ENCODE measurements around the gene LGALS9.

The LGALS9 gene

DNA sequence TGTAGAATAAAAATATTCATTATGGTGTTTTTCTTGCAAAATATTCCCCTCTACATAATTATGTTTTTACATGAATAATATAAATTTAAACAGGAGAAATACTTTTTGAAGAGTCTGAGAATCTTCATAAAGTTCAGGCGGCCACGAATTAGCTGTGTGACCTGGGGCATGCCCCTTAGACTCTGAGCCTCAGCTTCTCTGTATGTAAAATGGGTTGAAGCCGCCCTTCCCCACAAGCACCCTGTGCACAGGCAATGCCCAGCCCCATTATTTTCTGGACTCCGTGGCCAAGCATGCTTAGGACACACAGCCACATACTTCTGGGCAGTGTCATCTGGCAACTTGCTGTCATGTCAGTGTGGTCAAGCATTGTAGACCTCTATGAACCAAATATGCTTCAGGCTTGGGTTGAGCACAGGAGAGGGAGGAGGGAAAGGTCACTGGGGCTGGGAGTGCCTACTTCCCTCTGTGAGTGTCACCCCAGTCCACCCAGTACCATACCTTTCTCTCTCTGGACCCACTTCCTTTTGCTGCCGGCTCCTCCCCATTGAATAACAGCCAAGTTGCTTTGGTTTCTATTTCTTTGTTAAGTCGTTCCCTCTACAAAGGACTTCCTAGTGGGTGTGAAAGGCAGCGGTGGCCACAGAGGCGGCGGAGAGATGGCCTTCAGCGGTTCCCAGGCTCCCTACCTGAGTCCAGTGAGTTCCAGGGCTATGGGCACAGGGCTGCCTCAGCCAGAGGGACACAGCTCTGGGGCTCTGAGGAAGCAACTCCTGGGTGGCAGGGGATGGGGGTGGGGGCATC lies at the start of gene LGALS9:
Gene LGALS9, plus strand, starts transcription at position 582 of the 804 bp plus-strand sequence. Its CDS starts 78 bp downstream, at position 660.
- H3K4me1 ChIP-seq (ENCODE audit: control insufficient read depth, insufficient read depth, low read length): peaks cover 34% of the 10 kb centered on the region
- H3K9ac ChIP-seq (ENCODE audit: low read length): no peak within 1 kb of the TSS
- DNase-seq (ENCODE audit: low read depth): no peak
- H3K27me3 ChIP-seq (replicated peaks; ENCODE audit: control insufficient read depth, insufficient read depth, low read length): no peaks in the 10 kb centered on the region
- no peaks in the 10 kb centered on the region for H3K9me3 ChIP-seq (ENCODE audit: control insufficient read depth, low read length)
- no peak within 1 kb of the TSS for H3K4me3 ChIP-seq (ENCODE audit: low read length)
- no peaks in the 10 kb centered on the region for H3K36me3 ChIP-seq (ENCODE audit: control insufficient read depth, insufficient read depth, low read length, severe bottlenecking)

DNA sequence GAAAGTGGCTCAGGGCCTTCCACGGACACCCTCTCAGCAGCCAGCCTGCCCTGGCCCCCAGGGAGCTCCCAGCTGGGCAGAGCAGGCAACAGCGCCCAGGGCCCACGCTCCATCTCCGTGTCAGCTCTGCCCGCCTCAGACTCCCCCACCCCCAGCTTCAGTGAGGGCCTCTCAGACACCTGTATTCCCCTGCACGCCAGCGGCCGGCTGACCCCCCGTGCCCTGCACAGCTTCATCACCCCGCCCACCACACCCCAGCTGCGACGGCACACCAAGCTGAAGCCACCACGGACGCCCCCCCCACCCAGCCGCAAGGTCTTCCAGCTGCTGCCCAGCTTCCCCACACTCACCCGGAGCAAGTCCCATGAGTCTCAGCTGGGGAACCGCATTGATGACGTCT lies 48.3 kb upstream of the LGALS9 start:
- Histone ChIP-seq H3K36me3 (ENCODE audit: control insufficient read depth, insufficient read depth, low read length, severe bottlenecking) (no peaks in the 10 kb centered on the region), H3K9me3 (ENCODE audit: control insufficient read depth, low read length) (no peaks in the 10 kb centered on the region), H3K4me1 (ENCODE audit: control insufficient read depth, insufficient read depth, low read length) (peaks cover 38% of the 10 kb centered on the region), H3K4me3 (ENCODE audit: low read length) (no peak overlapping the region), H3K9ac (ENCODE audit: low read length) (no peak overlapping the region), H3K27me3 (replicated peaks; ENCODE audit: control insufficient read depth, insufficient read depth, low read length) (no peaks in the 10 kb centered on the region)
- DNase-seq (ENCODE audit: low read depth): no peak

DNA sequence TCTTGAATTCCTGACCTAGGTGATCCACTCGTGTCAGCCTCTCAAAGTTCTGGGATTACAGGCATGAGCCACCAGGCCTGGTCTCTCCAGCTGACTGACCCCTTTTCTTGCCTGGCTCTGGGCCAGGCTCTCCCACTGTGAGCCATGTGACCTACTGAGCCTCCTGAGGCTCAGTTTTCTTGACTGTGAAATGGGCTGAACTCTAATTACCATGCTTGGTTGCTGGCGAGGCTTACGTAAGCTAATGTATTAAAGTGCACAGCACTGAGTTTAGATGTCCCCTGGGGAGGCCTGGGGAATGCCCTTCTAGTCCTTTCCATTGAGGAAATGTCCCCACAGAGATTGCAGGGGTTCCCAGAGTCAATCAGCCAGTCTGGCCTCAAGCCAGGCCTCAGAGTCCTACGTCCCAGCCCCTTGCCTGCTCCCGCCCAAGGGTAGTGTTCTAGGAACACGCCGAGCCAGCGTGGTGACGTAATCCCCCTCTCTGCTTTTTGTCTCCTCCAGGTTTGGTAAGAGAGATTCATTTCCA lies 45.8 kb upstream of the LGALS9 start:
- Histone ChIP-seq H3K9ac (ENCODE audit: low read length) (no peak overlapping the region), H3K36me3 (ENCODE audit: control insufficient read depth, insufficient read depth, low read length, severe bottlenecking) (no peaks in the 10 kb centered on the region), H3K4me1 (ENCODE audit: control insufficient read depth, insufficient read depth, low read length) (peaks cover 25% of the 10 kb centered on the region), H3K4me3 (ENCODE audit: low read length) (no peak overlapping the region), H3K9me3 (ENCODE audit: control insufficient read depth, low read length) (no peaks in the 10 kb centered on the region), H3K27me3 (replicated peaks; ENCODE audit: control insufficient read depth, insufficient read depth, low read length) (no peaks in the 10 kb centered on the region)
- no peak for DNase-seq (ENCODE audit: low read depth)

DNA sequence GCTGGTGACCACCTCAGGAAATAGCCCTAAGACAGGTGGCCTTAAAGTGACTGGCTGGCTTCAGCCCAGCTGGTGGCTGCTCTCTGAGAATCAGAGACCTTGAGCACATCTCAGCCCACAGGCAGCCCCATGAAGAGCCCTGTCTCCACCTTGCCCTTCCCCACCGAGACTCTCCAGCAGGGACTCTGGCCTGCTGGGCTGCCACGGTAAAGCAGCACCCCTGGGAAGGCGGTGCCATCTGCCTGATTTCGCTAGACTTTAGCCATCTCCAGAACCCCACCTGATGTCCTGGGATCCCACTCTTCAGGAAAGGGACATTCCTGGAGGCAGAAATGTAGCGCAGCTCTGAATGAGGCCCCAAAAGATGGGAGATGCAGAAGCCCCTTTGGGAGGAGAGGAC lies 45.2 kb upstream of the LGALS9 start:
- Histone ChIP-seq H3K27me3 (replicated peaks; ENCODE audit: control insufficient read depth, insufficient read depth, low read length) (no peaks in the 10 kb centered on the region), H3K9ac (ENCODE audit: low read length) (no peak overlapping the region), H3K9me3 (ENCODE audit: control insufficient read depth, low read length) (no peaks in the 10 kb centered on the region), H3K36me3 (ENCODE audit: control insufficient read depth, insufficient read depth, low read length, severe bottlenecking) (no peaks in the 10 kb centered on the region), H3K4me1 (ENCODE audit: control insufficient read depth, insufficient read depth, low read length) (peaks cover 25% of the 10 kb centered on the region), H3K4me3 (ENCODE audit: low read length) (peak overlapping the region; percentile 3)
- DNase-seq (ENCODE audit: low read depth): no peak

DNA sequence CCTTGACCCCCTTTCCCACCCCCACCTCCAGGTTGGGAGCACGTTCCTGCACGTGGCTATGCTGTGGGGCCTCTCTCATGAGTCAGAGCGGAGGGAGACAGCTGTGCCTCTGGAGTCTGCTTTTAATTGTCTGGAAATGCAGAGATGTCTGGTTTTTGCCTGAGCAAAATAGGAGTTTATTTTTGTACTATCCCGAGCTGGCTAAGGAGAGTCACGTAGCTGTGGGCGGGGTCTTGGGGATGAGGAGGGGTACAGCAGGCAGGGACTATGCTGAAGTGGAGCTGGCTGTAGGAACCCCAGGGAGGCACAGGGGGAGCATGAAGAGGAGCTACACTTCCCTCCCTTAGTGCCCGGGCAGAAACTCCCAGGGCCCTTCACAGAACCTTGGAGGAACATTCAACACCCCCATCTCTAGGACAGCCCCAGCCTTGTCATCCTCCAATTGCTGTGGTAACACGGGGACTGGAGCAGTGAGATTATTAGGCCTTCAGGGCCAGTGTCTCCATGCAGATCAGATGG lies 44.7 kb upstream of the LGALS9 start:
- DNase-seq (ENCODE audit: low read depth): peak; percentile 88
- H3K4me1 ChIP-seq (ENCODE audit: control insufficient read depth, insufficient read depth, low read length): peaks cover 25% of the 10 kb centered on the region
- no peaks in the 10 kb centered on the region for H3K36me3 ChIP-seq (ENCODE audit: control insufficient read depth, insufficient read depth, low read length, severe bottlenecking)
- peak overlapping the region; percentile 3 for H3K4me3 ChIP-seq (ENCODE audit: low read length)
- H3K27me3 ChIP-seq (replicated peaks; ENCODE audit: control insufficient read depth, insufficient read depth, low read length): no peaks in the 10 kb centered on the region
- H3K9ac ChIP-seq (ENCODE audit: low read length): no peak overlapping the region
- no peaks in the 10 kb centered on the region for H3K9me3 ChIP-seq (ENCODE audit: control insufficient read depth, low read length)

DNA sequence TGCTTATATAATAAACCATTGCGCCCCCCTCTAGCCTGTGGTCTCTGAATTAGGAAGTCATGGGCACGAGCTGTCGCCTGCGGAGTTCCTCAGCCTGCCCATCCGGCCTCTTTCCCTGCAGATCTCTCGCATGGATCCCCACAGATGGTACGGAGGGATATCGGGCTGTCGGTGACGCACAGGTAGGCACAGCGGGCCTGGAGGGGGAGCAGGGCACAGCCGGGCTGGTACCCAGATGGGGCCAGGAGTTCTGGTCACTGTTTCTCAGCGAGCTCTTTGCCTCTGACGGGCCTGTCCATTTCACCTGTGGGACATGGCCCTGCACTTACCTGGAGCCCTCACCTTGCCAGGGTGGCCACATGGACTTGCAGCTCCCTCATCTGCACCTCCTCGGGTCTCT lies 42.6 kb upstream of the LGALS9 start:
- Histone ChIP-seq H3K9me3 (ENCODE audit: control insufficient read depth, low read length) (no peaks in the 10 kb centered on the region), H3K4me1 (ENCODE audit: control insufficient read depth, insufficient read depth, low read length) (peaks cover 25% of the 10 kb centered on the region), H3K27me3 (replicated peaks; ENCODE audit: control insufficient read depth, insufficient read depth, low read length) (no peaks in the 10 kb centered on the region), H3K36me3 (ENCODE audit: control insufficient read depth, insufficient read depth, low read length, severe bottlenecking) (no peaks in the 10 kb centered on the region), H3K9ac (ENCODE audit: low read length) (no peak overlapping the region), H3K4me3 (ENCODE audit: low read length) (no peak overlapping the region)
- no peak for DNase-seq (ENCODE audit: low read depth)

DNA sequence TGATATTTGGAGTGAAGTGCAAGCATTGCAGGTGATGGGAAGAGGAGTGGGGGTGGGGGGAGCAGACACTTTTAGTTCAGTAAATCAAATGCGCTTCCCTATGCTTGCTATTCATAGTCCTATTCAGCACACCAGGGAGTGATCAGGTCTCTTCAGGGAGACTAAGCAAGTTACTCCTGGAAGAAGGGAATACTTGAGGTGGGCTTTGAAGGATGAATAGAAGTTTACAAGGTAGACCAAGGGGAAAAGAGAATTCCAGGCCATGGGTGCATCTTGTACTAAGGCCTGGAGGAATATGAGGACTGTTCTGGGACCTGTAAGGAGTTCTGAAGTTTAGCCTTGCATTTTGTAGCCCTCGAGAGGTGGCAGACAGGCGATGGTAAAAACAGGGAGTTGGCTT lies 40.1 kb upstream of the LGALS9 start:
- Histone ChIP-seq H3K9ac (ENCODE audit: low read length) (no peak overlapping the region), H3K36me3 (ENCODE audit: control insufficient read depth, insufficient read depth, low read length, severe bottlenecking) (no peaks in the 10 kb centered on the region)
- no peak for DNase-seq (ENCODE audit: low read depth)

DNA sequence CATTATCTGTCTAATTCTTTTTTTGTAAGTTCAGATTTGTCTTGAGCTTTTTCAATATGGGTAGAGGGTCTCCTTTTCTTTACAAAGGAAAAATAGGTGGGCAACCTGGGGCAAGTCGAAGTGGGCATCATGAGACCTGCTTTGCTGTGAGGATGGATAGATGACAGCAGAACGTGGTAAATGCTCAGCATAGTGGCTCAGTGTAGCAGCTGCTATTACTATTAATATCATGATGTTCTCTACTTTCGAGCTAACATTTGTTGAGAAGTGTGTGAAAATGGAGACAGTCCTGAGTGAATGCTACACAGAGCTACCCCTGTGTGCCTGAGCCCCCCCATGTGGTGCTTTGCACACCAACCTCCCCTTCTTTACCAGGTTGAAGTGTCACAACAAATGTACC lies 39.0 kb upstream of the LGALS9 start:
- Histone ChIP-seq H3K4me1 (ENCODE audit: control insufficient read depth, insufficient read depth, low read length) (peaks cover 6% of the 10 kb centered on the region), H3K36me3 (ENCODE audit: control insufficient read depth, insufficient read depth, low read length, severe bottlenecking) (no peaks in the 10 kb centered on the region), H3K27me3 (replicated peaks; ENCODE audit: control insufficient read depth, insufficient read depth, low read length) (no peaks in the 10 kb centered on the region), H3K4me3 (ENCODE audit: low read length) (no peak overlapping the region), H3K9me3 (ENCODE audit: control insufficient read depth, low read length) (no peaks in the 10 kb centered on the region), H3K9ac (ENCODE audit: low read length) (no peak overlapping the region)
- no peak for DNase-seq (ENCODE audit: low read depth)

More for the DNA sequence above, 40.1 kb upstream of the LGALS9 start:
- Histone ChIP-seq H3K4me3 (ENCODE audit: low read length) (no peak overlapping the region), H3K4me1 (ENCODE audit: control insufficient read depth, insufficient read depth, low read length) (peaks cover 17% of the 10 kb centered on the region), H3K9me3 (ENCODE audit: control insufficient read depth, low read length) (no peaks in the 10 kb centered on the region), H3K27me3 (replicated peaks; ENCODE audit: control insufficient read depth, insufficient read depth, low read length) (no peaks in the 10 kb centered on the region)

DNA sequence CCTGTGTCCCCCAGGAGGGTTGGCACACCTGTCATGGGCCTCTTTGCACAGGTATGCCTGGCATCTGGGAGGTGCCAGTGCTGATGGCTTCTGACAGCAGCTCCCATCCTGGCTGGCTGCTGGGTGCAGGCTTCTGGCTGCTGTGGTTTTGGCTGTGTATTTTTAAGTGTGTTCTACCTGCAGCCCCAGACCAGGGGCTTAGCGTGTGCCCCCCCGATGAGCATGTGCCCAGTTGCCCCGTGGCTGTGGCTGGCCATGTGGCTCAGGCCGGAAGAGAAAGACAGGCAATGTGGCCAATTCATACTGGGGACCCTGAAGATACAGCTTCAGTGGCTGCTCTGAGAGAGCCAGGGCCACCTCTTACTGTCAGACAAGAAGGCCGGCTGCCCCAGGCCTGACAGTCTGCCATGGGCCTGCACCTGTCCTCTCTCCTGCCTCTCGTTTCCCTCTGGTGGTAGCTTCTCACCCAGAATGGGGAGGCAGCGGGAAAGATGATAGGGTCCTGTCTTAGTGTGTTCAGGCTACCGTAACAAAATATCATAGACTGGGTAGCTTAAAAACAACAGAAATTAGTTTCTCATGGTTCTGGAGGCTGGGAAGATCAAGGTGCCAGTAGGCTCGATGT lies 37.6 kb upstream of the LGALS9 start:
- no peaks in the 10 kb centered on the region for H3K4me1 ChIP-seq (ENCODE audit: control insufficient read depth, insufficient read depth, low read length)
- H3K9me3 ChIP-seq (ENCODE audit: control insufficient read depth, low read length): no peaks in the 10 kb centered on the region
- no peak overlapping the region for H3K9ac ChIP-seq (ENCODE audit: low read length)
- no peak for DNase-seq (ENCODE audit: low read depth)
- H3K36me3 ChIP-seq (ENCODE audit: control insufficient read depth, insufficient read depth, low read length, severe bottlenecking): no peaks in the 10 kb centered on the region
- no peaks in the 10 kb centered on the region for H3K27me3 ChIP-seq (replicated peaks; ENCODE audit: control insufficient read depth, insufficient read depth, low read length)
- H3K4me3 ChIP-seq (ENCODE audit: low read length): no peak overlapping the region

DNA sequence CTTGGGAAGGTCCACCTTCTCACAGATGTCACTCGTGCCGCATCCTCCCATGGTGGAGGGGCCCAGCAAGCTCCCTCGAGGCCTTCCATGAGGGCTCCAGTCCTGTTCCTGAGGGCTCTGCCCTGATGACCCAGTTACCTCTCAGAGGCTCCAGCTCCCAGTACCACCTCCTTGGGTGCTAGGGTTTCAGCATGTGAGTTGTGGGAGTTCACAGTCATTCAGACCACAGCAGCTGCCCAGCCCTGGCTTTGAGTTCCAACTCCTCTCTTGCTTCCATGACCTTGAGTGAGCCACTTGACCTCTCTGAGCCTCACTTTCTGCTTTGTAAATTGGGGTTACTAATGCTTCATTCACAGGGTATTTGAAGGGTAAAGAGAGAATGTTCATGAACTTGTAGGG lies 37.1 kb upstream of the LGALS9 start:
- DNase-seq (ENCODE audit: low read depth): no peak
- H3K9me3 ChIP-seq (ENCODE audit: control insufficient read depth, low read length): no peaks in the 10 kb centered on the region
- no peaks in the 10 kb centered on the region for H3K36me3 ChIP-seq (ENCODE audit: control insufficient read depth, insufficient read depth, low read length, severe bottlenecking)
- H3K27me3 ChIP-seq (replicated peaks; ENCODE audit: control insufficient read depth, insufficient read depth, low read length): no peaks in the 10 kb centered on the region
- H3K4me1 ChIP-seq (ENCODE audit: control insufficient read depth, insufficient read depth, low read length): no peaks in the 10 kb centered on the region
- H3K9ac ChIP-seq (ENCODE audit: low read length): no peak overlapping the region
- H3K4me3 ChIP-seq (ENCODE audit: low read length): no peak overlapping the region

DNA sequence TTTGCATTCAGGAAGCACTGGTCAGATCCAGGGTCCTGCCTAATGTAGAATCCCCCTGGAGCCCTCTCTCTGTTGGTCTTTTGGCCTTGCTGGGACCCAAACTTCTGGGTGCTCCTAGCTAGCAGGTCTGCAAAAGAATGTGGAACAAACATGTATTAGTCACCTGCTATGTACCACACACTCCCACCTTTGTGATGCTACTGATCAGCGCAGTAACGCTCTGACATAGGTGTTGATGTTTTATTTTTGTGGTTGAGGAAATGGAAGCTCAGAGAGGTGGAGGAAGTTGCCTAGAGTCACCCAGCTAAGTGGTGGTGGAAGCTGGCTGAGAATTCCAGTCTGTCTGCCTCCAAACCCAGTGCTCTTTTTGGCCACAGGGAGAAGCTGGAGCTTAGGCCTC lies 35.8 kb upstream of the LGALS9 start:
- Histone ChIP-seq H3K4me1 (ENCODE audit: control insufficient read depth, insufficient read depth, low read length) (no peaks in the 10 kb centered on the region), H3K4me3 (ENCODE audit: low read length) (no peak overlapping the region), H3K9ac (ENCODE audit: low read length) (no peak overlapping the region), H3K27me3 (replicated peaks; ENCODE audit: control insufficient read depth, insufficient read depth, low read length) (no peaks in the 10 kb centered on the region), H3K9me3 (ENCODE audit: control insufficient read depth, low read length) (no peaks in the 10 kb centered on the region), H3K36me3 (ENCODE audit: control insufficient read depth, insufficient read depth, low read length, severe bottlenecking) (no peaks in the 10 kb centered on the region)
- DNase-seq (ENCODE audit: low read depth): no peak

All from adipocyte (in vitro differentiated cells).